HPDE6-E6E7 (cell line): ENCODE measurements around the gene ZNF219.

Experiments used
- DNase-seq: peaks from one replicate; pipeline ENCODE4 v3.0.0; 2011; ENCODE audit warnings: missing footprints; ENCODE audit errors: extremely low spot score

ZNF219 gene

GRCh38 chr14:21102521-21103410 is 4.3 kb upstream of the ZNF219 start:
- DNase-seq = no peak

- DNase-seq = no peak
Observed at GRCh38 chr14:21101802-21102413, 3.5 kb upstream of the ZNF219 start.

GRCh38 chr14:21100931-21101330 is 2.5 kb upstream of the ZNF219 start, which contains the start of gene TMEM253:
TSS of gene TMEM253 (plus strand) at chr14:21101066. CDS start at chr14:21101344, 278 bp downstream.
- no peak for DNase-seq

GRCh38 chr14:21099596-21099985 is 1.1 kb upstream of the ZNF219 start:
- DNase-seq = no peak

DNA sequence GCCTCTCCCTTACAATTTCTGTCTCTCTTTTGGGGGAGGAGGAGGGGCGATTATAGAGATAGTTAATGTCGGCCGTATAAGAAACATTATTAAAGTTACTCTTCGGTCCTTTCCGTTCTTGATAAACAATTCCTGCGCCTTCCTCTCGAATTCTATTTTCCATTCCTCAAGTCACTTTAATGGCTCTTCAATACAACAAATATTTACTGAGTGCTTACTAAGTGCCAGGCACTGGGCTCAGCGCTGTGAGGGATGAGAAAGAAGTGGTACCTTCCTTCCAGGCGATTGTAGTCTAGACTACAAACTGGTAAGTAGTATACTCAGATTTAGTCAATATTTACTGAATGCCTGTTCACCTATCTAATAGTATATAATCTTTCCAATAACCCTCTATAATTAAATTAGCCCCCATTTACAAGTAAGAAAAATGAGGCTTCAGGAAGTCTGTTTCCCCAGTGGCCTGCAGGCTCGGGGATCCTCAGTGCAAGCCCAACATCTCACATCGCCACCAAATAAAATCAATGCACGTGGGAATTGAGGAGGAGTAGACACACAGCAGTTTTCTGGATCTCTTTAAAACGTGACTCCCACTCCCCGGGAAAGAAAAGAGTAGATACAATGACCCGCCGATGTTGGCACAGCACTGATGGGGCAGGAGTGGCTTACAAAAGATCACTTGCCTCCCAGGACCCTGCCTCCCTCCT is 589 bp upstream of the ZNF219 start:
- DNase-seq = no peak

- no peak for DNase-seq
Observed at GRCh38 chr14:21097636-21098075, 799 bp downstream of the ZNF219 start.

DNA sequence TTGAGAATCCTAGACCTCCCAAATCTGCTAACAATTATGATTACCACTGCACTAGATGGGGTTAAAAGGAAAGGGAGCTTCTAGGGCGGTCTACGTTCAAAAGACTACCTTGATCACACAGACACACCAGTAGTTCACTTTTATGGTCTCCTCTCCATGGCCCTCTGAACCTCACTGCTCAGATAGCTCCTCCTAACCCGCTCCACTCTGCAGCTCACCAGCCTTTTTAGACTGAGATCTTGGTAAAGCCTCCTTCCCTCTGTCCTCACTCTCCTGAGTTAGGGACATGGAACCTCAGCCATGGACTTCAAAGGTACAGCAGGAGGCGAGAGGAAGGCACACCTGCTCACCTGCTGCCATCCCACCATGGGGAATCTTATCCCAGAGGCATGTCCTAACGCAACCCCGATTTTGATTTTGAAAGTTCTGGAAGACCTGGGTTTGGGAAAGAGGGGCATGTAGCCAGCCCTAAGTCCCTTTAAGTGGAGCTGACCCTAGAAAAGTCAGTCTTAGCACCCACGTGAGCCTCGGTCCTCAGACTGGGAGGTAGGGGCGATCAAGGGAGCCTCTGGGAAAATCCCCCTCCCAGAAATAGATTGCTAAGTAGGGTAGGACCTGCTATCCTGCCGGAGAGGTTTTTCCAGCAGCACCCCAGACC is 1.3 kb downstream of the ZNF219 start:
- DNase-seq = no peak

GRCh38 chr14:21096438-21096837 is 2.0 kb downstream of the ZNF219 start:
- no peak for DNase-seq

DNA sequence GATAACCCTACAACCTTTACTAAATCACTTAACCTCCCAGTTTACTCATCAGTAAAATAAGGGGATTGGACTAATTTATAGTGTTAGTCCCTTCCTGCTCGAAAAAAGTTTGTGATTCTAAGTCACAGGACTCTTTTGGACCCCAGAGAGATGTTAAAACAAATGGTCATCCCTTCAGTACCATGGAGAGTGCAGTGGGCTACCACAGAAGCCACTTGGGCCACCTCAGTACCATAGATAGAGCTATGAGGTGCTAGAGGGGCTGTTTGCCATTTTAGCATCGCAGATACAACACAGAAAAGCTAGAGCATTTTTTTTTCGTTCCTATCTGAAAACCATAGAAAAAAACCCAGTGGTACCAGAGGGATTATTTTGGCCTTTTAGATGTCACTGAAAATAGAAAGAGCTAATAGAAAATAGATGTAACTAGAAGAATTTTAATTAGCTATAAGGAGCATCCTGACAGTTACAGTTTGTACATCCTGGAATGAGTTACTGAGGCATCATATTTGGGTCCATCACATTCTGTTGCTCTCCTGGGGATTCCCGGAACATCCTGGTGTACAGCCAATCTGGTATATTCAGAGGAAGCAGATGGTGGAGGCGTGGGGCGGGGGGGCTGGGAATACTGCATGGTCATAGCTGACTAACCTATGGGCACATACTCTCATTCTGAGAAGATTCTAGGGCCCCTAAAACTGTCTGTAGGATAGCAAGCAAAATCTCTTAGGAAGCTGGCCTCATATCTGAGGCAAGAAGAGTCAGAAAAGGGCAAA is 2.8 kb downstream of the ZNF219 start:
- no peak for DNase-seq

- DNase-seq = no peak
Observed at GRCh38 chr14:21093769-21094681, 4.4 kb downstream of the ZNF219 start.

GRCh38 chr14:21093018-21093417 is 5.4 kb downstream of the ZNF219 start:
- DNase-seq = no peak

DNA sequence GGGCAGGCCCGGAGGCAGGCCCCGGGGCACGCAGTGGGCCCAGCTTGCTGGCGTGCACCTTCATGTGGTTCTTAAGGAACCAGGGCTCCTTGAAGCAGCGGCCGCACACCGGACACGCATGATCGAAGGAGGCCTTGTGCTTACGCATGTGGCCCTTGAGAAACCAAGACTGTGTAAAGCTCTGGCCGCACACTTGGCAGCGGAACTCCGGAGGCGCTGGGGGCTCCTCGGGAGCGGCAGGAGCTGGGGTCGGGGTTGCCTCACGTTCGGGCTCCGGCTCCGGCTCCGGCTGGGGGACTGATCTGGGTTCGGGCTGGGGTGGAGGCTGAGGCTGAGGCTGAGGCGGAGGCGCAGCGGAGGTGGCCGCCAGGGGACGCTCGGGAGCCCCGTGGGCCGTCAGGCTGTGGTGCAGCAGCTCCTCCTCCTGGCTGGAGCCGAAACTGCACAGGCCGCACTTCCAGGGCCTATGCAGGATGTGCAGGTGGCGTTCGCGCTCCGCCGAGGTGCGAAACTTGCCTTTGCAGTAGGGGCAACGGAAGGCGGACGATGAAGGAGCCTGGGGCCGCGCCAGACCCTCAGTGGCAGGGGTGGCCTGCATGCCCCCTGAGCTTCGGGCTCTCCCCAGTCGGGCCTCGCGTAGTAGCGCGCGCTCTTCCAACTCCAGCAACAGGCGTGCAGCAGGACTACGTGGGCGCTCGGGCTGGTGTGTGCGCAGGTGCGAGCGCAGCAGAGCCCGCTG is 6.0 kb downstream of the ZNF219 start:
- DNase-seq = no peak

GRCh38 chr14:21091821-21092272 is 6.6 kb downstream of the ZNF219 start:
- no peak for DNase-seq

GRCh38 chr14:21090940-21091663 is 7.4 kb downstream of the ZNF219 start:
- DNase-seq = no peak

DNA sequence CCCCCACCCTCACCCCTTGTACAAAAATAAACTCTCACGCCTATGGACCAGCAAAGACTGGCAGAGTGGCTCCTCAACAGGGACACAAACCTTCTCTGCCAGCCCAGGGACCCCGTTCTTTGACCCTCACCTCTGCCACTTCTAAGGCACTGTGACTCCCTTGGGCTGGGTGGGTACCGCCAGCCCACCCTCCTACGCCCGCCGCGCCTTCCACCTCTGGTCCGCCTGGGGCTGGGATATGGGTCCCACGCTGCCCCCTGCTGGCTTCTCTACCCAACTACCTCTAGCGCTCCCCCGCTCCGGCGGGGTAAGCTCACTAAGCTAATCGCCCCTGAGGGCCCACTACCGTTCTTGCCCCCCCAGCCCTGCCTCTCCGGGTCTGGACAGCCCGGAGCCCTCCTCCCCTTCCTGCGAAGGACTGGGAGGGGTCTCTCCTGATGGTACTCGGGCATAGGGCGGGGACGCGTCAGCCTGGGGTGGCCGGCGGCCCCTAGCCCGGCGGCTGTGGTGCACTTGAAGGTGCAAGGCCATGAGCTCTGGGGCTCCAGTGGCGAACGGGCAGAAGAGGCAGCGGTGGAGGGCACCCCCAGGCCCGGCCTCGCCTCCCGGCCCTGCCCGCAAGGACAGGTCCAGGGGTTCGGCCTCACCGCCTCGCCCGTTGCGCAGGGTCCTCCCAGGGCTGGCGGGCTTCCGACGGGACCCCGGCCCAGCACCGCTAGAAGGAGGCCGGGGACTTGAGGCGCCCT is 8.1 kb downstream of the ZNF219 start:
- no peak for DNase-seq

DNA sequence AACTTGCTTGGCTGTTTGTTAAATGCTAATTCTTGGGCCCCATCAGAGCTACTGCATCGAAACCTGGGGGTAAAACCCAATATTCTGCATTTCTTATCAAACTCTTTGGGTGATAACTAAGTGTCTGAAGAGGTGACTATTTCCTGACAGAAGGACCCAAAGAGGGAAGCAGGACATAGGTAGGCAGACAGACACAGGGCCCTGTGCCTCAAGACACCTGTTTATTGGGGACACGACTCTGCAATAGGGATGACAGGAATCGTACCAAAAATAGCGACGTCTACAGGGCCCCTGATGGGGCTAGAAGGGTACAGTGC is 8.6 kb downstream of the ZNF219 start:
- no peak for DNase-seq

- DNase-seq = no peak
Observed at GRCh38 chr14:21089271-21089670, 9.2 kb downstream of the ZNF219 start.

GRCh38 chr14:21088687-21089086 is 9.8 kb downstream of the ZNF219 start:
- DNase-seq = no peak
